Measurements from ENCODE around the gene SSBP3. TPM values are rescaled to one million over a fixed set of nuclear protein-coding genes. Genes with fewer than 3 reads are reported as not detected.

SSBP3 gene
- total and polyA plus RNA-seq, 4 donors: 7.7 to 24.7 (median 17.3) TPM

DNA sequence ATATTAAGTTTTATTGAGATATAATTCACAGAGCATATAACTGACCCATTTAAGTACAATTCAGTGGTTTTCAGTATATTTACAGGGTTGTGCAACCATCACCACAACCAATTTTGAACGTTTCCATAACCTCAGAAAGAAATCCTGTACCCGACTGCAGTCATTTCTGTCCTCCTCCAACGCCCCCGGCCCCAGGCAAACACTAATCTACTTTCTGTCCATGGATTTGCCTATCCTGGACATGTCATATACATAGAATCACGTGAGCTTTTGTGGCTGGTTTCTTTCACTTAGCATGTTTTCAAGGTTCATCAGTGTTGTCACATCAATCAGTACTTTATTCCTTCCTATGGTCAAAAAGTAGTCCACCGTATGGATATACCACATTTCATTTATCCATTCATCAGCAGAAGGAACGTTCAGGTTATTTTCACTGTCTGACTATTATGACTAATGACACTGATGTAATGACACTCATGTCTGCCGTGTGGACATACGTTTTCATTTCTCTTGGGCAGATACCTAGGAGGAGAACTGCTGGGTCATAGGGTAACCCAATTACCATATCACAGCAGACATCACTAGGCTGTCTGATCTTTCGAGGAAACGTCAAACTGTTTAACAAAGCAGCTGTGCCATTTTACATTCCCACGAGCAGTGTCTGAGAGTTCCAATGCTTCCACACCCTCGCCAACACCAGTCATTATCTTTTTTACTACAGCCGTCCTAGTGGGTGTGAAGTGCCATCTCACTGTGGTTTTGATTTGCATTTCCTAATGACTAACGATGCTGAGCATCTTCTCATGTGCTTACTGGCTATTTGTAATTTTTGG lies 175.5 kb downstream of the SSBP3 start:
- H3K36me3 ChIP-seq (ENCODE audit: control insufficient read depth in 4 of 4, insufficient read depth in 3 of 4, low read depth in 1 of 4, low read length in 3 of 4): peaks cover 3 to 5% (median 4%) of the 10 kb centered on the region in 4 donors
- no peaks in the 10 kb centered on the region for H3K9me3 ChIP-seq (ENCODE audit: control insufficient read depth in 4 of 4, low read length in 3 of 4)
- no peak for TF ChIP-seq RXRA (IDR thresholded peaks at IDR 0.05)
- TF ChIP-seq, protein P1, sequence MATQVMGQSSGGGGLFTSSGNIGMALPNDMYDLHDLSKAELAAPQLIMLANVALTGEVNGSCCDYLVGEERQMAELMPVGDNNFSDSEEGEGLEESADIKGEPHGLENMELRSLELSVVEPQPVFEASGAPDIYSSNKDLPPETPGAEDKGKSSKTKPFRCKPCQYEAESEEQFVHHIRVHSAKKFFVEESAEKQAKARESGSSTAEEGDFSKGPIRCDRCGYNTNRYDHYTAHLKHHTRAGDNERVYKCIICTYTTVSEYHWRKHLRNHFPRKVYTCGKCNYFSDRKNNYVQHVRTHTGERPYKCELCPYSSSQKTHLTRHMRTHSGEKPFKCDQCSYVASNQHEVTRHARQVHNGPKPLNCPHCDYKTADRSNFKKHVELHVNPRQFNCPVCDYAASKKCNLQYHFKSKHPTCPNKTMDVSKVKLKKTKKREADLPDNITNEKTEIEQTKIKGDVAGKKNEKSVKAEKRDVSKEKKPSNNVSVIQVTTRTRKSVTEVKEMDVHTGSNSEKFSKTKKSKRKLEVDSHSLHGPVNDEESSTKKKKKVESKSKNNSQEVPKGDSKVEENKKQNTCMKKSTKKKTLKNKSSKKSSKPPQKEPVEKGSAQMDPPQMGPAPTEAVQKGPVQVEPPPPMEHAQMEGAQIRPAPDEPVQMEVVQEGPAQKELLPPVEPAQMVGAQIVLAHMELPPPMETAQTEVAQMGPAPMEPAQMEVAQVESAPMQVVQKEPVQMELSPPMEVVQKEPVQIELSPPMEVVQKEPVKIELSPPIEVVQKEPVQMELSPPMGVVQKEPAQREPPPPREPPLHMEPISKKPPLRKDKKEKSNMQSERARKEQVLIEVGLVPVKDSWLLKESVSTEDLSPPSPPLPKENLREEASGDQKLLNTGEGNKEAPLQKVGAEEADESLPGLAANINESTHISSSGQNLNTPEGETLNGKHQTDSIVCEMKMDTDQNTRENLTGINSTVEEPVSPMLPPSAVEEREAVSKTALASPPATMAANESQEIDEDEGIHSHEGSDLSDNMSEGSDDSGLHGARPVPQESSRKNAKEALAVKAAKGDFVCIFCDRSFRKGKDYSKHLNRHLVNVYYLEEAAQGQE (IDR thresholded peaks at IDR 0.05): no peak
- no peak for TF ChIP-seq HNF4G (IDR thresholded peaks at IDR 0.05)
- no peak for TF ChIP-seq TAF1 (conservative IDR thresholded peaks at IDR 0.05)
- TF ChIP-seq, protein P2, sequence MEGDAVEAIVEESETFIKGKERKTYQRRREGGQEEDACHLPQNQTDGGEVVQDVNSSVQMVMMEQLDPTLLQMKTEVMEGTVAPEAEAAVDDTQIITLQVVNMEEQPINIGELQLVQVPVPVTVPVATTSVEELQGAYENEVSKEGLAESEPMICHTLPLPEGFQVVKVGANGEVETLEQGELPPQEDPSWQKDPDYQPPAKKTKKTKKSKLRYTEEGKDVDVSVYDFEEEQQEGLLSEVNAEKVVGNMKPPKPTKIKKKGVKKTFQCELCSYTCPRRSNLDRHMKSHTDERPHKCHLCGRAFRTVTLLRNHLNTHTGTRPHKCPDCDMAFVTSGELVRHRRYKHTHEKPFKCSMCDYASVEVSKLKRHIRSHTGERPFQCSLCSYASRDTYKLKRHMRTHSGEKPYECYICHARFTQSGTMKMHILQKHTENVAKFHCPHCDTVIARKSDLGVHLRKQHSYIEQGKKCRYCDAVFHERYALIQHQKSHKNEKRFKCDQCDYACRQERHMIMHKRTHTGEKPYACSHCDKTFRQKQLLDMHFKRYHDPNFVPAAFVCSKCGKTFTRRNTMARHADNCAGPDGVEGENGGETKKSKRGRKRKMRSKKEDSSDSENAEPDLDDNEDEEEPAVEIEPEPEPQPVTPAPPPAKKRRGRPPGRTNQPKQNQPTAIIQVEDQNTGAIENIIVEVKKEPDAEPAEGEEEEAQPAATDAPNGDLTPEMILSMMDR (IDR thresholded peaks at IDR 0.05; ENCODE audit: low read depth, low read length, missing input control): no peak
- TF ChIP-seq NR2F2 (IDR thresholded peaks at IDR 0.05): no peak
- TF ChIP-seq HNF4A (conservative IDR thresholded peaks at IDR 0.05): no peak
- no peak for TF ChIP-seq FOXA1 (IDR thresholded peaks at IDR 0.05)
- no peak for TF ChIP-seq SP1 (IDR thresholded peaks at IDR 0.05)
- TF ChIP-seq, protein P3, sequence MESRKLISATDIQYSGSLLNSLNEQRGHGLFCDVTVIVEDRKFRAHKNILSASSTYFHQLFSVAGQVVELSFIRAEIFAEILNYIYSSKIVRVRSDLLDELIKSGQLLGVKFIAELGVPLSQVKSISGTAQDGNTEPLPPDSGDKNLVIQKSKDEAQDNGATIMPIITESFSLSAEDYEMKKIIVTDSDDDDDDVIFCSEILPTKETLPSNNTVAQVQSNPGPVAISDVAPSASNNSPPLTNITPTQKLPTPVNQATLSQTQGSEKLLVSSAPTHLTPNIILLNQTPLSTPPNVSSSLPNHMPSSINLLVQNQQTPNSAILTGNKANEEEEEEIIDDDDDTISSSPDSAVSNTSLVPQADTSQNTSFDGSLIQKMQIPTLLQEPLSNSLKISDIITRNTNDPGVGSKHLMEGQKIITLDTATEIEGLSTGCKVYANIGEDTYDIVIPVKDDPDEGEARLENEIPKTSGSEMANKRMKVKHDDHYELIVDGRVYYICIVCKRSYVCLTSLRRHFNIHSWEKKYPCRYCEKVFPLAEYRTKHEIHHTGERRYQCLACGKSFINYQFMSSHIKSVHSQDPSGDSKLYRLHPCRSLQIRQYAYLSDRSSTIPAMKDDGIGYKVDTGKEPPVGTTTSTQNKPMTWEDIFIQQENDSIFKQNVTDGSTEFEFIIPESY (IDR thresholded peaks at IDR 0.05): no peak
- no peak for TF ChIP-seq YY1 (IDR thresholded peaks at IDR 0.05)
- no peak for TF ChIP-seq GABPA (IDR thresholded peaks at IDR 0.05 in 1 of 2, conservative IDR thresholded peaks at IDR 0.05 in 1 of 2)
- H3K4me3 ChIP-seq (ENCODE audit: low read depth in 1 of 3, low read length in 3 of 3): no peak overlapping the region
- WGBS: 83% methylated on average over 15 of the region's 15 CpGs
- no peak overlapping the region for H3K27ac ChIP-seq (ENCODE audit: low read depth in 1 of 2, low read length in 2 of 2)
- H3K9ac ChIP-seq (ENCODE audit: low read depth in 1 of 2, low read length in 2 of 2): no peak overlapping the region
- no peak for DNase-seq (ENCODE audit: low spot score)
- no peaks in the 10 kb centered on the region for H3K27me3 ChIP-seq (ENCODE audit: control insufficient read depth in 4 of 4, insufficient read depth in 4 of 4, low read length in 3 of 4)
- no peaks in the 10 kb centered on the region for H3K4me1 ChIP-seq (ENCODE audit: control insufficient read depth in 4 of 4, insufficient read depth in 4 of 4, low read length in 3 of 4)

DNA sequence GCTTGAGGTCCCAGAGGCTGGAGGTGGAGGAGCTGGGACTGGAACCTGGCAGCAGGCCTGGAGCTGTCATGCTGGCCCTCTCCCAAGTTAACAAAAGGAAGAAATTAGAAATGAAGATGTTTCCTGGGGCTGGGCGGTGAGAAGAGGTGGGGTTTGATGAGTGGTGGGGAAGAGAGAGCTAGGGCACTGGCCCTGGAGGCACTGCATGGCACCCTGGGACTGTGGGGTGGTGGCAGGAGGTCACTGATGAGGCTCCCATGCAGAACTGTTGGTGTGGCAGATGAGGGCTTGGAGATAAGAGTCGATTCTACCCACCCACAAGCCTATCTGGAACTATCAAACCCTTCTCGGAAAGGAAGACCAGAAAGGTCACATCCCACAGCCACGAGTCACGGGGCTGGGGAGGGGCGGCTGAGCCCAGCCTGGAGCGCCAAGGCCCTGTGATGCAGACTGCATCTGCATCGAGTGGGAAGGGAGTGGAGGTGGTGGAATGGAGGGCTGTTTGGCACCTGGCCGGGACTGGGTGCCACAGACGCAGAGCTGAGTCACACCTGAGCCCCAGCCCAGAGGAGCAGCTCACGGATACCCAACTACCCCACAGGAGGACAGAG lies 176.8 kb downstream of the SSBP3 start:
- H3K9ac ChIP-seq (ENCODE audit: low read depth in 1 of 2, low read length in 2 of 2): no peak overlapping the region
- no peaks in the 10 kb centered on the region for H3K4me1 ChIP-seq (ENCODE audit: control insufficient read depth in 4 of 4, insufficient read depth in 4 of 4, low read length in 3 of 4)
- H3K27me3 ChIP-seq (ENCODE audit: control insufficient read depth in 4 of 4, insufficient read depth in 4 of 4, low read length in 3 of 4): no peaks in the 10 kb centered on the region
- WGBS: 77% methylated on average over 11 of the region's 11 CpGs
- DNase-seq (ENCODE audit: low spot score): no peak
- H3K4me3 ChIP-seq (ENCODE audit: low read depth in 1 of 3, low read length in 3 of 3): no peak overlapping the region
- no peak overlapping the region for H3K27ac ChIP-seq (ENCODE audit: low read depth in 1 of 2, low read length in 2 of 2)
- peaks cover 3 to 5% (median 3%) of the 10 kb centered on the region in 4 donors for H3K36me3 ChIP-seq (ENCODE audit: control insufficient read depth in 4 of 4, insufficient read depth in 3 of 4, low read depth in 1 of 4, low read length in 3 of 4)
- no peaks in the 10 kb centered on the region for H3K9me3 ChIP-seq (ENCODE audit: control insufficient read depth in 4 of 4, low read length in 3 of 4)
- no peak for TF ChIP-seq FOXA1 (IDR thresholded peaks at IDR 0.05)
- TF ChIP-seq GABPA (IDR thresholded peaks at IDR 0.05 in 1 of 2, conservative IDR thresholded peaks at IDR 0.05 in 1 of 2): no peak
- no peak for TF ChIP-seq HNF4G (IDR thresholded peaks at IDR 0.05)
- TF ChIP-seq YY1 (IDR thresholded peaks at IDR 0.05): no peak
- TF ChIP-seq, protein P2 (IDR thresholded peaks at IDR 0.05; ENCODE audit: low read depth, low read length, missing input control): no peak
- TF ChIP-seq, protein P4, sequence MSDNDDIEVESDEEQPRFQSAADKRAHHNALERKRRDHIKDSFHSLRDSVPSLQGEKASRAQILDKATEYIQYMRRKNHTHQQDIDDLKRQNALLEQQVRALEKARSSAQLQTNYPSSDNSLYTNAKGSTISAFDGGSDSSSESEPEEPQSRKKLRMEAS (IDR thresholded peaks at IDR 0.05): no peak
- TF ChIP-seq EGR1 (IDR thresholded peaks at IDR 0.05; ENCODE audit: low read depth in 2 of 2): no peak
- TF ChIP-seq TAF1 (conservative IDR thresholded peaks at IDR 0.05): no peak
- no peak for TF ChIP-seq JUND (IDR thresholded peaks at IDR 0.05)
- TF ChIP-seq SP1 (IDR thresholded peaks at IDR 0.05): no peak
- TF ChIP-seq, protein P3 (IDR thresholded peaks at IDR 0.05): no peak
- TF ChIP-seq RXRA (IDR thresholded peaks at IDR 0.05): no peak
- TF ChIP-seq FOXA2 (IDR thresholded peaks at IDR 0.05): no peak

Measured in liver (tissue), 9 donors.